Epithelial cell of esophagus (primary cell): ENCODE results near the gene BRF1.

Experiments
- DNase-seq: peaks from one replicate; pipeline ENCODE4 v3.0.0; 2010; ENCODE audit warnings: low read depth
- H3K4me3 ChIP-seq: 2 replicates; pipeline ENCODE4 v1.5.1; 2011; ENCODE audit warnings: mild to moderate bottlenecking, low read length, control low read depth
- TF ChIP-seq, protein P1 (sequence below): IDR thresholded peaks from 2 replicates; pipeline ENCODE4 v1.5.1; 2011; ENCODE audit warnings: low read depth, mild to moderate bottlenecking, low read length, control low read depth, inconsistent platforms; ENCODE audit not compliant: insufficient read depth; ENCODE audit errors: missing control alignments

The BRF1 gene

DNA sequence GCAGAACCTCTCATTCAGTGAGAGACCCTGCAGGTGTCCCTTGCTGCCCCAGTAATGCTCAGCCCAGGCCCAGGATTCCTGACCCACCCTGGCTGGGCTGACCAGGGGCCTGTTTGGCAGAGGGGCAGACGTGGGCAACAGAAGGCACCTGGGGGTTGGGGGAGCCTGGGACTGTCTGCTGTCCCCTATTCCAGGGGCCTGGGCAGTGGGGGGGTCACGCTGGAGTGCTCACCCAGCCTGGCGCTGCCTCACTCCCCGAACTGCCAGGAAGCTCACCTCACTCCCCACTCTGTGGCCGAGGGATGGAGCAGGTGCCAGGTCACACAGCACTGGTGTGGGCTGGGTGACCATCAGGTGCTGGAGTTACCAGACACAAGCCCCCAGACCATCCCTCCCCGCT lies 97.1 kb downstream of the BRF1 start:
- DNase-seq = no peak
- no peak overlapping the region for H3K4me3 ChIP-seq
- TF ChIP-seq, protein P1, sequence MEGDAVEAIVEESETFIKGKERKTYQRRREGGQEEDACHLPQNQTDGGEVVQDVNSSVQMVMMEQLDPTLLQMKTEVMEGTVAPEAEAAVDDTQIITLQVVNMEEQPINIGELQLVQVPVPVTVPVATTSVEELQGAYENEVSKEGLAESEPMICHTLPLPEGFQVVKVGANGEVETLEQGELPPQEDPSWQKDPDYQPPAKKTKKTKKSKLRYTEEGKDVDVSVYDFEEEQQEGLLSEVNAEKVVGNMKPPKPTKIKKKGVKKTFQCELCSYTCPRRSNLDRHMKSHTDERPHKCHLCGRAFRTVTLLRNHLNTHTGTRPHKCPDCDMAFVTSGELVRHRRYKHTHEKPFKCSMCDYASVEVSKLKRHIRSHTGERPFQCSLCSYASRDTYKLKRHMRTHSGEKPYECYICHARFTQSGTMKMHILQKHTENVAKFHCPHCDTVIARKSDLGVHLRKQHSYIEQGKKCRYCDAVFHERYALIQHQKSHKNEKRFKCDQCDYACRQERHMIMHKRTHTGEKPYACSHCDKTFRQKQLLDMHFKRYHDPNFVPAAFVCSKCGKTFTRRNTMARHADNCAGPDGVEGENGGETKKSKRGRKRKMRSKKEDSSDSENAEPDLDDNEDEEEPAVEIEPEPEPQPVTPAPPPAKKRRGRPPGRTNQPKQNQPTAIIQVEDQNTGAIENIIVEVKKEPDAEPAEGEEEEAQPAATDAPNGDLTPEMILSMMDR = no peak

DNA sequence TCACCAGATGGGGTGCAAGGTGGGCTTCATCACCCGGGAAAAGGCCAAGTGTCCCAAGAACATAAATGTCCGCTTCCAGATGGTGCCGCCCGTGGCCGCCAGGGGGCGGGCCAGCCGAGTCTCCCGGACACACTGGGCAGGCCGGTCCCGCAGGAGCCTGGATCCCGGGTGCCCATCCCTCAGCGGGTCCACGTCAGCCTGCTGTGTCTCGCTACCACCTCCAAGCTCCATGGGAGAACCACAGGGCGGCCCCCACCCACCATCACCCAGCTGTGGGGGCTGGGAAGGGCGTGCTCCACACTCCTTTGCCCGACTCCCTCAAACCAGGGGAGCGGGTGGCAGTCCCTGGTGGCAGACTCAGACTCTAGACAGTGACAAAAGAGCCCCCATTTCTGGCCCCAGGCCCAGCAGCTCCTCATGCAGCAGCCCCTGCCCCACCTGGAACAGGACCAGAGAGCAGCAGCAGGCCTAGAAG lies 97.7 kb downstream of the BRF1 start:
- no peak overlapping the region for H3K4me3 ChIP-seq
- TF ChIP-seq, protein P1 = peak; percentile 76

DNA sequence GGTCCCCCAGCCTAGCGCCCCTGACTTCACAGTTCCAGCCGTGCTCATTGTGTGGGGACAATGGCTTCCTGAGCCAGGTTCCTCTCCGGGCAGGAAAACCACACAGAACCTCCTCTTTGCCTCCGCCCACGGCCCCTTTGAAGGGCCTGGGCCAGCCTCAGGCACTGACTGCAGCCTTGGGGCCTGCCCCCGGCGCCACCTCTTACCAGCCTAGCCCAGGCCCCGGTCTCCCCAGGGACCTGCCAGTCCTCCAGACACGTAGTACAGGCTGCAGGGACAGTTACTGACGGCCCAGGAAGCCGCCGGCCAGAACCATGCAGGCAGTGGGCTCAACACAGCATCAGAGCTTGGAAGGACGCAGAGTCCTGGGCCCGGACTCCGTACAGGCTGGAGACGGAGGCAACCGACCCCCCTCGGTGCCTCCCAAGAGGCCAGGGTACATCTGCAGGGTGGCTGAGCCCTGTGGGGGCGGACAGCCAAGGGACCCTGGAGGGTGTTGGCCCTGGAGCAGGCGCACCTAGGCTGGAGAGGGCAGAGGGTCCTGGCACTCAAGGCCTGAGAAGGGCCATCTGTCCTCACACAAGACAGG lies 98.8 kb downstream of the BRF1 start:
- no peak for DNase-seq
- no peak overlapping the region for H3K4me3 ChIP-seq
- TF ChIP-seq, protein P1 = no peak

More for the DNA sequence above, 97.7 kb downstream of the BRF1 start:
- peak; percentile 76 for DNase-seq

DNA sequence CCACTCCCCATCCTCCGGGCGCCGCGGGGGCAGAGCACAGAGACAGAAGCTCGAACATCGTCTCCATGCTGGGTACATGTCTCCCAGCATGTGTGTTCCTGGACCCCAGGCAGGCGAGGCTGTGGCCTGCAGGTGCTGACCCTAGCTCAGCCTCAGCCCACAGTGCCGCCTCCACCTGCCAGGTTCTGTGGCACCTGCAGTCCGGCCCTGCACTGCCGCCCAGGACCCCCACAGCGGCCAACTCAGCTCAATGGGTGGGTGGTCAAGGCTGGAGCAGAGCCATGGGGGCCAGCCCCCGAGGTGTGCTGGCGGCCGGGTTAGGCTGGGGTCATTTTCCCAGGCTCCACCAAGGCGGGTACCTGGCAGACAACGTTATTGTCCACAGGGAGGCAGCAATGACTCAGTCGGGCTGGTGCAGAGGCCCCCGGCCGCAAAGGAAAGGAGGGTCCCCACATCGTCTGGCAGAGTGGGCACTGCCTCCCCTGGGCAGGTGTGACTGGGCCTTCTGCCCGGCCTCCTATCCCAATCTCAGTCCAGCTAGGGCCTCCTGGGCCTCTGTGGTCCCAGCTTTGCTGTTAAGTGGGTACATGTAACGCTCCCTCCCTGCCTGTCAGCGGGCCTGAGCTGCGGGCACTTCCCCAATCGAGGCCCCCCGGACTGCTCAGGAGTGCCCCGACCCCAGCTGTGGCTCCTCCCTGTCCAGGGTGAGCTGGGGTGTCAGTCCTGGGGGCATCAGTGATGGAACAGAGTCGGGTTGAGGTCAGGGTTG lies 99.5 kb downstream of the BRF1 start:
- no peak overlapping the region for H3K4me3 ChIP-seq
- DNase-seq = no peak
- TF ChIP-seq, protein P1 = peak; percentile 3

DNA sequence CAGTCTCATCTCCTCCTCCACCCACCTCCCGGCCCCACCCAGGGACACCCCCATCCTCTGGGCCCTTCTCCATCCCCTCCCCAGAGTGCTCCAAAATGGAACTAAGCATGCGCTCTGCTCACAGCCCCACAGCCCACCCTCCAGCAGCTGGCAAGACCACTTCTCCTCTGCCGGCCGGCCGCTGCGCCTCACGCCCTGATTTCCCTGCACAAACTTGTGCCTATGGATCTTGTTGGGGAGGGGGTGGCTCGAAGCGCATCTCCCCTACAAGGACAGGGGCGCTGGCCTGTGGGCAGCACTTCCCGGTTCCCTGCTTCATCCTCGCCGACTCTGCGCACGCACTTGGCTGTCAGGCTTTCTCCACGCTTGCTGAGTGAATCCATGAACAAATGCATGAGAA lies 100.2 kb downstream of the BRF1 start:
- DNase-seq = no peak
- no peak overlapping the region for H3K4me3 ChIP-seq
- TF ChIP-seq, protein P1 = no peak

DNA sequence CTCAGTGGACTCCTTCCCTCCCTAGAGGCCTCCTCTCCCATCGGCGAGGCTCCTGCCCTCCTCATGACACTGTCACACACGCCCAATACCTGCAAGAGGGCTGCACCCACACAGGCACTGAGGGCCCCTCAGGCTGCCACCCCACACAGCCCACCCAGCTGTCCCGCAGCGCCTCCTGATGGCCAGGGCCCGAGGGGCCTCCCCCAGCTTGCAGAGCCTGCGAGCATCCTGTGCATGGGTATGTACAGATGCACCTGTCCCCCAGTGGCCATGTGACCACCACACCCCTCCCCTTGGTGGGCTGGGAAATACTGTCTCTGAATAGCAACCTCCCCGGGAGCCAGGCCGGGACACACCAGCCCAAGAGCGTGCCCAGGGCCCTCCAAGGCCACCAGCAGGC lies 100.7 kb downstream of the BRF1 start:
- no peak for DNase-seq
- TF ChIP-seq, protein P1 = no peak
- no peak overlapping the region for H3K4me3 ChIP-seq

DNA sequence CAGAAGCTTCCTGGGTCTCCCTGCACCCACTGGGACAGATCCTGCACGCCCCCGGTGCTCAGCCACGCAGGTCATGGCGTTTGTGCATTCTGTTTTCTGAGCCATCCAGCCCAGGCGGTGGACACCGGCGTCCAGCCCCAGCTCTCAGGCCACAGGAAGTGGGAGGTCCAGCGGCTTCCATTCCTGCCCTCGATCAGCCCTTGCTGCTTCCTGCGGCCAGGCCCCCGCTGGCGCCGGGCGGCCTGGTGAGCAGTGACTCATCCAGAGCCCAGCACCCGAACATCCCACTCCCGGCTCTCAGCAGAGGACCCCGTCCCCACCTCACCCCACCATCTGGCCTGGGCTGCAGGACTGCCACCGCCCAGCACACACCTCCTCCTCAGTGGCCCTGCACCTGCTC lies 101.7 kb downstream of the BRF1 start:
- TF ChIP-seq, protein P1 = no peak
- H3K4me3 ChIP-seq = no peak overlapping the region
- DNase-seq = no peak
